Ishikawa (cell line): ENCODE measurements around the gene POU2F1.

Experiments
- CEBPB ChIP-seq: IDR thresholded peaks from 2 replicates; pipeline ENCODE4 v1.6.1; 2012
- CREB1 ChIP-seq: IDR thresholded peaks from 2 replicates; pipeline ENCODE4 v1.6.1; 2012; ENCODE audit warnings: low read depth
- EGR1 ChIP-seq: IDR thresholded peaks from 2 replicates; pipeline ENCODE4 v1.6.1; 2012
- EP300 ChIP-seq: IDR thresholded peaks from 2 replicates; pipeline ENCODE4 v1.6.1; 2012; ENCODE audit warnings: borderline replicate concordance
- FOXM1 ChIP-seq: IDR thresholded peaks from 2 replicates; pipeline ENCODE4 v1.6.1; 2012; ENCODE audit warnings: low read depth, borderline replicate concordance
- NFIC ChIP-seq: IDR thresholded peaks from 2 replicates; pipeline ENCODE4 v1.6.1; 2012
- RAD21 ChIP-seq: IDR thresholded peaks from 2 replicates; pipeline ENCODE4 v1.6.1; 2012; ENCODE audit warnings: low read depth
- TAF1 ChIP-seq: IDR thresholded peaks from 2 replicates; pipeline ENCODE4 v1.6.1; 2012; ENCODE audit warnings: low read depth, mild to moderate bottlenecking
- TCF12 ChIP-seq: IDR thresholded peaks from 2 replicates; pipeline ENCODE4 v1.6.1; 2012; ENCODE audit warnings: low read depth
- TEAD4 ChIP-seq: IDR thresholded peaks from 2 replicates; pipeline ENCODE4 v1.6.1; 2012
- YY1 ChIP-seq: IDR thresholded peaks from 2 replicates; pipeline ENCODE4 v1.6.1; 2012; ENCODE audit warnings: low read depth
- ZBTB7A ChIP-seq: IDR thresholded peaks from 2 replicates; pipeline ENCODE4 v1.6.1; 2012; ENCODE audit warnings: low read depth
- TF ChIP-seq, protein P1 (sequence below): IDR thresholded peaks from 2 replicates; pipeline ENCODE4 v1.6.1; 2012; ENCODE audit warnings: low read depth, mild to moderate bottlenecking
- TF ChIP-seq, protein P2 (sequence below): IDR thresholded peaks from 2 replicates; pipeline ENCODE4 v1.6.1; 2012
- TF ChIP-seq, protein P3 (sequence below): IDR thresholded peaks from 2 replicates; pipeline ENCODE4 v1.6.1; 2012

POU2F1 gene

DNA sequence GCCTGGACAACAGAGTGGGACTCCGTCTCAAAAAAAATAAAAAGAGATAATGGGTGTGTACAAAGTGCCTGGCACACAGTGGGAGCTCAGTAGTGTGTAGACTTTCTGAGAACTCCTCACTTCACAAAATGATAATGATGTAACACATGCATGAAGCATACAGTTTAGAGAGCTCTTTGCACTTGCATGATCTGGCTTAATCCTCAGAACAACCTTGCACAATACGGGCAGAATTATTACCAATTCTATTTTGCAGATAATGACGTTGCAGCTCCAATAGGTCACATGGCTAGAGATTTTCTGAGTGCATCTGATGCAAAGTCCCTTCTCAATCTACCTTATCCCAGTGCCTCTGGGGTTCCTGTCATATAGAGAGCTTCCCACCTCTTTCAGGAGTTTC lies 226.3 kb downstream of the POU2F1 start:
- TF ChIP-seq TCF12 (no peak), RAD21 (no peak), EGR1 (no peak), NFIC (no peak), CEBPB (no peak), FOXM1 (no peak), TAF1 (no peak), EP300 (no peak), YY1 (no peak)
- TF ChIP-seq, protein P1, sequence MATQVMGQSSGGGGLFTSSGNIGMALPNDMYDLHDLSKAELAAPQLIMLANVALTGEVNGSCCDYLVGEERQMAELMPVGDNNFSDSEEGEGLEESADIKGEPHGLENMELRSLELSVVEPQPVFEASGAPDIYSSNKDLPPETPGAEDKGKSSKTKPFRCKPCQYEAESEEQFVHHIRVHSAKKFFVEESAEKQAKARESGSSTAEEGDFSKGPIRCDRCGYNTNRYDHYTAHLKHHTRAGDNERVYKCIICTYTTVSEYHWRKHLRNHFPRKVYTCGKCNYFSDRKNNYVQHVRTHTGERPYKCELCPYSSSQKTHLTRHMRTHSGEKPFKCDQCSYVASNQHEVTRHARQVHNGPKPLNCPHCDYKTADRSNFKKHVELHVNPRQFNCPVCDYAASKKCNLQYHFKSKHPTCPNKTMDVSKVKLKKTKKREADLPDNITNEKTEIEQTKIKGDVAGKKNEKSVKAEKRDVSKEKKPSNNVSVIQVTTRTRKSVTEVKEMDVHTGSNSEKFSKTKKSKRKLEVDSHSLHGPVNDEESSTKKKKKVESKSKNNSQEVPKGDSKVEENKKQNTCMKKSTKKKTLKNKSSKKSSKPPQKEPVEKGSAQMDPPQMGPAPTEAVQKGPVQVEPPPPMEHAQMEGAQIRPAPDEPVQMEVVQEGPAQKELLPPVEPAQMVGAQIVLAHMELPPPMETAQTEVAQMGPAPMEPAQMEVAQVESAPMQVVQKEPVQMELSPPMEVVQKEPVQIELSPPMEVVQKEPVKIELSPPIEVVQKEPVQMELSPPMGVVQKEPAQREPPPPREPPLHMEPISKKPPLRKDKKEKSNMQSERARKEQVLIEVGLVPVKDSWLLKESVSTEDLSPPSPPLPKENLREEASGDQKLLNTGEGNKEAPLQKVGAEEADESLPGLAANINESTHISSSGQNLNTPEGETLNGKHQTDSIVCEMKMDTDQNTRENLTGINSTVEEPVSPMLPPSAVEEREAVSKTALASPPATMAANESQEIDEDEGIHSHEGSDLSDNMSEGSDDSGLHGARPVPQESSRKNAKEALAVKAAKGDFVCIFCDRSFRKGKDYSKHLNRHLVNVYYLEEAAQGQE, result no peak
- TF ChIP-seq, protein P2, sequence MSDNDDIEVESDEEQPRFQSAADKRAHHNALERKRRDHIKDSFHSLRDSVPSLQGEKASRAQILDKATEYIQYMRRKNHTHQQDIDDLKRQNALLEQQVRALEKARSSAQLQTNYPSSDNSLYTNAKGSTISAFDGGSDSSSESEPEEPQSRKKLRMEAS, result no peak
- TF ChIP-seq, protein P3, sequence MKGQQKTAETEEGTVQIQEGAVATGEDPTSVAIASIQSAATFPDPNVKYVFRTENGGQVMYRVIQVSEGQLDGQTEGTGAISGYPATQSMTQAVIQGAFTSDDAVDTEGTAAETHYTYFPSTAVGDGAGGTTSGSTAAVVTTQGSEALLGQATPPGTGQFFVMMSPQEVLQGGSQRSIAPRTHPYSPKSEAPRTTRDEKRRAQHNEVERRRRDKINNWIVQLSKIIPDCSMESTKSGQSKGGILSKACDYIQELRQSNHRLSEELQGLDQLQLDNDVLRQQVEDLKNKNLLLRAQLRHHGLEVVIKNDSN, result no peak

GRCh38 chr1:167447521-167448136 lies 226.9 kb downstream of the POU2F1 start:
- TF ChIP-seq YY1 (no peak), ZBTB7A (no peak), TCF12 (no peak), CREB1 (no peak), RAD21 (no peak), FOXM1 (no peak), TEAD4 (no peak), NFIC (no peak), TAF1 (no peak), EGR1 (no peak), CEBPB (no peak), EP300 (no peak)
- TF ChIP-seq, protein P3, result no peak
- TF ChIP-seq, protein P2, result no peak
- TF ChIP-seq, protein P1, result no peak

- no peak for TF ChIP-seq EP300
- no peak for TF ChIP-seq TCF12
- TF ChIP-seq, protein P2, result no peak
These were observed 230.2 kb downstream of the POU2F1 start for GRCh38 chr1:167450843-167451242.

DNA sequence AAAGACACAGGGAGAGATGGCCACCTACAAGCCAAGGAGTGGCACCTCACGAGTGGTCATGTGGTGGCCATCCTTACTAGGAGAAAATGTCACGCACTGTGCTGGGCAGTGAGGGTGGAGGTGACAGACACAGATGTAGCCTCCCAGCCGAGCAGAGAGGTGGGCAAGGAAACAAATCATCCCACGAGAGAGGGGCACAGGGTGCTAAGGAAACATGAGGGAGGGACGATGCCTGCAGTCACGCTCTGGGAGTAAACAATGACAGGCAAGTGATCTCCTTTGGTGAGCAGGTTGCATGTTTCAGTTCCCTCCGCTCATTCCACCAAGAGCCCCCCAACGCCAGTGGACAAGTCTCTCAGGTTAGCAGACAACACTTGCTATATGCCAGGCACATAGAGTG lies 231.8 kb downstream of the POU2F1 start:
- TF ChIP-seq ZBTB7A (no peak), EGR1 (no peak), FOXM1 (no peak), TAF1 (no peak), EP300 (no peak), TEAD4 (no peak), YY1 (no peak), RAD21 (no peak), NFIC (no peak), CREB1 (no peak), TCF12 (no peak), CEBPB (no peak)
- TF ChIP-seq, protein P3, result no peak
- TF ChIP-seq, protein P1, result no peak
- TF ChIP-seq, protein P2, result no peak
